SKM-1 (cell line): Measurements from ENCODE around the gene GPR176.
A peak's percentile ranks its signal among the peaks of the same experiment; 100 is the strongest.

Source experiments
- DNase-seq: peaks from one replicate; lab custom pipeline; 2025; ENCODE audit not compliant: unreplicated experiment; lab: John Stamatoyannopoulos, UW

Gene GPR176

GRCh38 chr15:39919748-39920509, at the start of gene GPR176:
Gene GPR176, minus strand, starts transcription at chr15:39920266. Its CDS starts 240 bp downstream, at chr15:39920026.
- peak; percentile 28 for DNase-seq

DNA sequence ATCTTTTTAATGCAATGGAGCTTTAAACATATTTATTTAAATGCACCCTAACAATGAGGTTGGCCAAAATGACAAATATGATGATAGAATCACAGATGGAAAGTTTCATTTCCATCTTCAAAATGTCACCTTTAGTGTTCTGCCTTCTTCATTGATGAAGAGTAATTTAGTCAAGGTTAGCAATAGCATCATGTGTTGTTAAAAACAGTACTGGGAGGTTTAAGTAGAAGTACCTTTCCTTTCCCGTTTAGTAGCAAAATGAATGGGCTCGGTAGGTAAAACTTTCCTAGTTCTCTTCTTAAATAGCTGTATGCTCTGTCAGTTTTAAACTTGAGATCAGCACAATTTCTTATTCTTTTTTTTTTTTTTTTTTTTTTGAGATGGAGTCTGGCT, 48.9 kb upstream of the GPR176 start:
- no peak for DNase-seq

DNA sequence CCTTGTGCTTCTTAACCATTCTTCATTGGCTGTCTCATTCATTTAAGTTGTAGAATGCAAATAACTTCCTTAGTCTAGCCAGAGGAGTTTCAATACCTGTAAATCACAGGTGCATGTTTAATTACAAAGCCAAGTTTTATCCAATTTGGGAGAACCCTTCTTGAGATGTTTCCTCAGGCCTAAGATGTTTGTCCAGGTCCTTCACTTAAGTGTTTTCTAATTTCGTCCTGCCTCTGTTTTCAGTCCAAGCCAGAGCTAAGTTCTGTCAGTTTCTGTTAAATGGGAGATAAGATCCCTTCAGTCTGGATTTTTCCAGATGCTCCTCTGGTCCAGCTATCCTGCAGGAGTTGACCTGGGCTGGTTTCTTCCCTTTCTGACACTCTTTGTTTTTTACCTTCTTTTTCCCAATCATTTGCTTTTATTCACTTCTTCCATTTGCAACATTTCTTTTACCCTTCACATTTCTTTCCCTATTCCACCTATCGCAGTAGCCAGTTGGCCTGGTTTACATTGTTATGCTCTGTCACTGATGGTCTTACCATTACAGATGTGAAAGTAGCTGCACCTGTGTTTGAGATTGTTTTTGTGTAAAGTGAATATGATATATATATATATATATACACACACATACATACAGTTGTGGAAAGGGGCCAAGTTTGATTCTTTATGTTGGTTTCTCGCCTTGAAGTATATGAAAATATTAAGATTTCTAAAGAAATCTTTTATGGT, 48.4 kb upstream of the GPR176 start:
- no peak for DNase-seq

DNA sequence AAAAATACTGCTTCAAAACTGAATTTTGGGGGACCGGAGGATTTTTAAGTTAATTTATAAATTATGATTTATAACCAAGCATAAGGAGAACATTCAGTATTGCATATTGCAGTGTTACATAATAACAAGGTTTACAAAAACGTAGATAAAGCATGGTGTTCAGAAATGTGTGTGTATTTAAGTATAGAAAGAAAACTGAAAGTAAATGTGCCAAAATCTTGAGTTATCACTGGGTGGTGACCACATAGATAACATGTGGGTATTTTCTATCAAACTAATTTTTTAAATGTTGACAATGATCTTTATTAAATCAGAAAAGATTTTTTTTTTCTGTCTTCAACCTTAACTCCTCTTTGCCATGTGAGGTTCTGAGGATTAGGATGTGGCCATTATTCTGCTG, 46.5 kb upstream of the GPR176 start:
- DNase-seq, result no peak

GRCh38 chr15:39963786-39964185, 43.7 kb upstream of the GPR176 start:
- no peak for DNase-seq

DNA sequence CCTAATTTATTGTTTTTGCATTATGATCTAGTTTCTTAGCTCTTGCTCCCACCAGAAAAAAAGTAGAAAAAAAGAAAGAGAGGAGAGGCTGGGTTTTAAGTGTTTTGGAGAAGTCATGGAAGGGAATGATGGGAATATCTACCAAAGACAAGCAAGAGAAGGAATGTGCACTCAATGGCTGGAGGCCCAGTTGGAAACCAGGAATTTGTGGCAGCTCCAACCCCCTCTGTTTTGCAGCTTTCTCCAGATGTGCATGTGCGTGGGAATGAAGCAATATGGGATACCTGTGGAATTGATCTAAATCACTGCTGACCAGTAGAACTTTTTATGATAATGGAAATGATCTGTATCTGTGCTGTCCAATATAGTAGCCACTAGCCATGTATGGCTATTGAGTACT, 41.0 kb upstream of the GPR176 start:
- no peak for DNase-seq

DNA sequence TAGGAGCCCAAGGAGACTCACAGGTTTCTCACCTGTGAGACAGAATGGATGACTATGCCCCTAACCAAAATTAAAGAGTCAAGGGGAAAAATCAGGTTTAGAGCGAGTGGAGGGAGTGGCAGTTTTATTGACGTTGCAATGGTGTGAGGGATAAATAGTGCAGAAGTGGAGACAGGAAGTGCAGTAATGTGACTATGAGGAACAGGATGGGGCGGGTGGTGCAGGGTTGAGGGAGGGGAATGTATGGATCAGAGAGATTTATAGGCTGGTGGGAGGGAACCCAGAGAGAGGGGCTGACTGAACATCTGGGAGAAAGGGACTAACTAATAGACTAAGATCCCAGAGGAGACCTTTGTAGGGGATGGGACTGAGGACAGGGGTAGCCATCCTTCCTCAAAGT, 40.3 kb upstream of the GPR176 start:
- no peak for DNase-seq

DNA sequence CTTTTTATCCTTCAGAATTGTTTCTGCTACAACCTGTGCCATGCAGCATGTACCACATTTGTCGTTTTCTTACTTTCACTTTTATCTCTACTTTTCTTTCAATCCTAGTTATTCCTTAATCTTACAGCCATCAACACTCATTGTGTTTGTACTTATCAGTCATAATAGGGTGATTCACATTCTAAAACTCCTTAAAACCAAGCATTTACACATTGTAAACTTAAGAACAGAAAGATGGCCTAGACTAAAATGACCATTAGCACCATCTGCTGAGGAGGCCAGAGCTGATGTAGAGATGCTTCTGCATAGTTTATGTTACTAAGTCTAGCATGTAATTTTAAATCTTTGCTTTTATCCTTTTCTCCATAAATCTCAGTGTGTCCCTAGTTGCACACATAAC, 39.3 kb upstream of the GPR176 start:
- DNase-seq, result no peak

DNA sequence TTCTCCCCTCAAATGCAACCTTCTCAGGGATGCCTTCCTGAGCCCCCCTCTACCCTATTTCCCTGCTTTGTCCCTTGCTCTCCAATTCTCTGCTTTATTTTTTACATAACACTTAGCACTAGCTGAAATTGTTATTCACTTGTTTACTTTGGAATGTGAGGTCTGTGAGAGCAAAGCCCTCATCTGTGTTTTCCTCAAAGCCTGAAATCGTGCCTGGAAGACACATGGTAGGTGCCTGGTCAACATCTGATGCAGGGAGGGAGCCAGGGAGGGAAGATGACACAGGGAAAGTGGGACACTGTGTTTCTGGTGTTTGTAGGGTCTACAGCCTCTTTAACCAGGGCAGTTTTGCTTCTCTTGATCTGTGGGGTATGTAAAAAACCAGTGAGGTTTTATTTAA, 37.4 kb upstream of the GPR176 start:
- DNase-seq, result no peak

DNA sequence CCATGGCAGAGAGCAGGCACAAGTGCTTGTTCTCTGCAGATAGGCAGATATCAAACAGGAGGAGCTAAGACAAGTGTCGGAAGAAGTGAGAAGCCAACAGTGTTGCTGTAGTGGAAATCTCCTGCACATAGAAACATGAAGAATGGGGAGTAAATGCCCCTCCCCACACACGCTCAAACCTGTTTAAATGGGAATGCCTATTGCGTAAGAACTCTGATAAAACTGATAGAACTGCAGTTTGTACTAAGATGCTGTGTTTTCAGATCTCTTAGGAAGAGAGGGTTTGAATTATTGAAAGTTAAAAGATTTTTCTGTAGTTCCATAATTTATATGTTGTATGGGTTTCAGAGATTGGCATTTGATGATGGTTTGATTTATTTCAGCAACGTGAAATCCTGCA, 33.5 kb upstream of the GPR176 start:
- no peak for DNase-seq

GRCh38 chr15:39951561-39951960, 31.5 kb upstream of the GPR176 start:
- no peak for DNase-seq

GRCh38 chr15:39948817-39949216, 28.8 kb upstream of the GPR176 start:
- no peak for DNase-seq

DNA sequence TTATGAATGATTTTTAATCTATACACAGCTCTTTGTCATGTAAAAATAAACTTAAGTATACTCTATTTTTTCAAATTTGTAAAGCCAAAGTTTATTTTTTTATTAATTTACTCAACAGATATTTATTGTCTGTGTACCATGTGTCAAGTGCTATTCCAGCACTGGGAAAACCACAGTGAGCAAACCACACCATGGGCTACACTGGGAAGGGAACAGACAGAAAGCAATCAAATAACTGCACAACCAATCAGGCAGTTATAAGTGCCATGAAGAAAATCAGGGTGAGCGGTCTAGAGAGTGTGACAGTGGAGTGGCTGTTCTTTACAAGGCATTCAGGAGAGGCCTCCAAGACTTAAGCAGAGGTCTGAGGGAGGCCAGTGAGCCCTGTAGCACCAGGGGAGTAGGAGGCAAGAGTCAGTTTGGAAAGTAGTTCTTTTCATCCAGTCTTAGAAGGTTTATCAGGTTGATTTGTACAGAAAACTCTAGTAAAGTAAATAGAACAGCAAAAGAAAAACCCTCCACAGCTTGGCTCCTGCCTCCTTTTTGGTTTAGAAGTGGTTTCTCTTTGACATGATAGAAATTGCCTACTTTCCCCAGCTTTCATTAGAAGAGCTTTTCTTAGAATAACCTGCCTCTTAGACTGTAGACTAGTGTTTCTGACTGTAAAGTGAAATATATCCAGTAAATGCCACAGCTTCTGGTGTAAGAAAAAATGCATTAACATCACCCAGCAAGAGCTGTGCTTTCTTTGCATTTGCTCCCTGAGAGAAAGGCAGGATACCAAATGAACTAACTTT, 27.5 kb upstream of the GPR176 start:
- no peak for DNase-seq

- DNase-seq, result no peak
Measured at GRCh38 chr15:39946862-39947261, 26.8 kb upstream of the GPR176 start.

DNA sequence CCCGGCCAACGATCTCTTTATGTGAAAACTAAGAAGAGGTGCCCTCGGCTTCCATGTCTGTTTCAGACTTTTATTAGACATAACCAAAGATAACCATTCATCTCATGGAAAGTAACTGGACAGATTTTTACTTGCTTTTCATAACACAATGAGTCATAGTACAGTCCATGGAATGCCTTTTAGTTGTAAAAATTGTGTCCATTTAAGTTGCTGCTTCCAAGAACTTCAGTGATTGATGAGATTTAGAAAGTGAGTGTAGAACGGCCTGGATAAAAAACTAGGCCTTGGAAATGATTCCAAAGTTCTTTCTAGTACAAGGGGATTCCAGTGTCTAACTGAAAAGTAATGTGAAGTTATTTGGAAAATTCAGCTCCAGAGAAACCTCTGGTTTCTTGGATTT, 24.7 kb upstream of the GPR176 start:
- no peak for DNase-seq

- DNase-seq, result no peak
Measured at GRCh38 chr15:39942753-39943150, 22.7 kb upstream of the GPR176 start.

DNA sequence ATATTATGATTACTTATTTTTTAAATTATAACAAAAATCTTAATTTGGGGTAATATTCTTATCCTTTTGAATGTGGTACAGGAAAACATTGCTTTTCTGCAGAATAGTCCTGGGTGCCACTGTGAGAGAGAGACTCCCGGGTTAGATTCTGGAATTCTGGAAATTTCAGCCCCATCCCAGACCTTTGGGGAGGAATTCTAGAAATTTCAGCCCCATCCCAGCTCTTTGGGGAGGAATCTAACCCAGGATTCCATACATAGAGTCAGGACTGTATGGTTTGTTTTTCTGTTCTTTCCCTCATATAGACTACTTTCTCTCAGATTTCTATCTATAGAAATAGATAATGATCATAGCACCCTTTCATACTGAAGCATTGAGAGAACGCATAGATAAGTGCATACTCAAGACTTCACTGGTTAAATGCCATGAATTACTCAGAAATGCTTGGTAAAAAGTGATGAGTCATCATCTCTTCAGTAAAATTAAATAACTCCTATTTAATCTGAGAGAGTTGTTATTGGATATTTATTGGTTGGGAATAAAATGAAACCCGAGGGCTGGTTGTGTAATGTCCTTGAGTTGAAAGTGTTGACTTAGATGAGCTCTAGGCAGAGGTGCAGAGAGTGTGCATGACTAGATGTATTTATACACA, 22.2 kb upstream of the GPR176 start:
- no peak for DNase-seq

- no peak for DNase-seq
Measured at GRCh38 chr15:39939487-39940452, 19.7 kb upstream of the GPR176 start.

DNA sequence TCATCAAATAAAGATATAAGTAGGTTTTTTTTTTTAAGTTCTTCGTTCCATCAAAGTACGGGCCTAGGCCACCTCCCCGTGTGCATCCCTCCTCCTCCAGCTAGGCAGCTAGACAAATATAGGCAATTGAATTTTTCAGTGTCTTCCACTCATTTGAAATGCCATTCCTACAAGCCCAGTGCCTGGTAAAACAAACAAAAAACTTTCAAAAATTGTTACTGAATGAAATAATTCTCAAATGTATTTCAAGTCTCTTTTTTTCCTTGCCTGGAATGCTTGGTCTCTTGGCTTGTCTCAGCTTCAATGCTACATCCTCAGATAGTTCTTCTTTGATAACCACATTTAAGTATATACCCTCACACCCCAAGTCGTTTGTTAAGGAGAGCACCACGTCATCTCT, 17.6 kb upstream of the GPR176 start:
- DNase-seq, result no peak

GRCh38 chr15:39936681-39937080, 16.6 kb upstream of the GPR176 start:
- DNase-seq, result no peak
